GM15510 (cell line): ENCODE results near the gene CGB7.

Source experiments
- POLR2A ChIP-seq: IDR thresholded peaks from 3 replicates; pipeline ENCODE4 v1.6.1; 2011; ENCODE audit warnings: borderline replicate concordance; ENCODE audit not compliant: insufficient read length; ENCODE audit errors: extremely low read depth

CGB7 gene

GRCh38 chr19:49019242-49019932 is 38.2 kb downstream of the CGB7 start:
- TF ChIP-seq POLR2A, result no peak

- no peak for TF ChIP-seq POLR2A
Observed at GRCh38 chr19:49017666-49018351, 39.7 kb downstream of the CGB7 start.

- no peak for TF ChIP-seq POLR2A
Observed at GRCh38 chr19:49017041-49017665, 40.4 kb downstream of the CGB7 start, which contains the start of gene LHB. LHB (minus strand) TSS chr19:49017091; CDS start chr19:49017081, 10 bp downstream.

GRCh38 chr19:49016067-49016839 is 41.3 kb downstream of the CGB7 start:
- TF ChIP-seq POLR2A, result no peak

- TF ChIP-seq POLR2A, result no peak
Observed at GRCh38 chr19:49014870-49015255, 42.7 kb downstream of the CGB7 start.

- no peak for TF ChIP-seq POLR2A
Observed at GRCh38 chr19:49014123-49014869, 43.3 kb downstream of the CGB7 start.

- no peak for TF ChIP-seq POLR2A
Observed at GRCh38 chr19:49011194-49011593, 46.4 kb downstream of the CGB7 start.

GRCh38 chr19:49010453-49010852 is 47.1 kb downstream of the CGB7 start:
- TF ChIP-seq POLR2A, result no peak

- no peak for TF ChIP-seq POLR2A
Observed at GRCh38 chr19:49009828-49010227, 47.7 kb downstream of the CGB7 start.

GRCh38 chr19:49006905-49007304 is 50.6 kb downstream of the CGB7 start:
- no peak for TF ChIP-seq POLR2A

GRCh38 chr19:49004964-49005614 is 52.5 kb downstream of the CGB7 start:
- TF ChIP-seq POLR2A, result no peak
